Left lobe of liver (tissue), 2 donors: Measurements from ENCODE around the gene USP25. TPM values are rescaled to one million over a fixed set of nuclear protein-coding genes. Genes with fewer than 3 reads are reported as not detected.

ENCODE experiments used
- ATAC-seq: fragments of 200-7000 bp; cut with Tn5 transposase; one replicate; pipeline ENCODE4 v1.9.1; 2020; ENCODE audit warnings: mild to moderate bottlenecking, moderate library complexity
- DNase-seq: peaks from one replicate; pipeline ENCODE4 v3.0.0-alpha.2; 2020; ENCODE audit warnings: low spot score
- total RNA-seq: library from RNA; stranded (reverse); gene quantifications from one replicate; pipeline ENCODE4 v1.2.1, GENCODE V29; 2021
- donor health status: DM: no; HTN: no; CAD: no; lungs with moderate emphysema.
- donor health status: DM: no; HTN: yes; CAD: no.

The USP25 gene
- total RNA-seq, 1 donor from 2014 or later = 17.2 TPM

- ATAC-seq (no peak), DNase-seq (no peak)
Observed at GRCh38 chr21:15755125-15755524, 25.3 kb downstream of the USP25 start.

GRCh38 chr21:15759469-15759868 lies 29.7 kb downstream of the USP25 start:
- DNase-seq = no peak
- no peak for ATAC-seq

DNA sequence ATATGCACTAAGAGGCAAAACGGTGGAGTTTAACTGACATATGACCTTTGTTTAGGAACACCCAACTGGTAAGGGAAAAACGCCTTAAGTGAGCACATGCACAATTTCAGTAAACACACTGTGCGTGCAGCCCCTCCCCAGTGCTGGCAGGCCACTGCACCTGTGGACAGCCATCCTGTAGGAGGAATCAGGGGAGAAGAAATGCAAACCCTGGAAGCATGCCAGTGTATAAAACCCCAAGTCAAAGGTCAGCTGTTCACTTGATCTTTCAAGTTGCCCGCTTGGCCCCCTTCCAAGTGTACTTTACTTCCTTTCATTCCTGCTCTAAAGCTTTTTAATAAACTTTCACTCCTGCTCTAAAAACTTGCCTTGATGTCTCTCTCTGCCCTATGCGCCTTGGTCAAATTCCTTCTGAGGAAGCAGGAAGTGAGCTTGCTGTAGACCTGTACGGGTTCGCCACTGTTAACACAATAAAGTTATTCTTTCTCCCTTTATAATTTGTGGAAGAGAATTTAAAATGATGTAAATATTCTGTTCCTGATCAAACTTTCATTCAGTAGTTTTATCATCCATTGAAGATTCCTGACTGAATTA lies 31.8 kb downstream of the USP25 start:
- DNase-seq = peak; percentile 63
- peak; percentile 74 for ATAC-seq

GRCh38 chr21:15763359-15763758 lies 33.6 kb downstream of the USP25 start:
- DNase-seq (no peak), ATAC-seq (no peak)

GRCh38 chr21:15764878-15765277 lies 35.1 kb downstream of the USP25 start:
- DNase-seq (no peak), ATAC-seq (no peak)

GRCh38 chr21:15766952-15767603 lies 37.3 kb downstream of the USP25 start:
- DNase-seq (no peak), ATAC-seq (no peak)

GRCh38 chr21:15768045-15768601 lies 38.3 kb downstream of the USP25 start:
- ATAC-seq (no peak), DNase-seq (no peak)

DNA sequence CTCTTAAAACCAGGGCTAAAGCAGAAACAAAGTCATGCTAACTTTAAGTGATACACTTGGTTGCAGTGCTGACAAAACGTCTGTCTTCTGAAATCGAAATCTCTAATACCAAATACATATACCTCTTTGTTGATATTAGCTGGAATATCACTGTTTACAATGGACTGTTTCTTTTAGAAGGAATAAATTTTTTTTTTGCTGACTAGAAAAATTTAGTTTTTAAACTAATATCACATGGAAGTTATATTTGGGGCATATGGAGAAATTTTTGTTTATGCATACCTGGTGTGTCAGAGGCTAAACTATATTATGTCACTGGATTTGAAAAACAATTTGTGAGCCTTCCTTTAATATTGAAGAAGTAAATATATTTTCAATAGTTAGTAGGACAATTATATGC lies 39.1 kb downstream of the USP25 start:
- no peak for ATAC-seq
- DNase-seq = no peak

GRCh38 chr21:15771311-15771710 lies 41.5 kb downstream of the USP25 start:
- no peak for DNase-seq
- no peak for ATAC-seq

GRCh38 chr21:15772654-15773053 lies 42.9 kb downstream of the USP25 start:
- no peak for DNase-seq
- ATAC-seq = no peak

- ATAC-seq (no peak), DNase-seq (no peak)
Observed at GRCh38 chr21:15774590-15774989, 44.8 kb downstream of the USP25 start.

DNA sequence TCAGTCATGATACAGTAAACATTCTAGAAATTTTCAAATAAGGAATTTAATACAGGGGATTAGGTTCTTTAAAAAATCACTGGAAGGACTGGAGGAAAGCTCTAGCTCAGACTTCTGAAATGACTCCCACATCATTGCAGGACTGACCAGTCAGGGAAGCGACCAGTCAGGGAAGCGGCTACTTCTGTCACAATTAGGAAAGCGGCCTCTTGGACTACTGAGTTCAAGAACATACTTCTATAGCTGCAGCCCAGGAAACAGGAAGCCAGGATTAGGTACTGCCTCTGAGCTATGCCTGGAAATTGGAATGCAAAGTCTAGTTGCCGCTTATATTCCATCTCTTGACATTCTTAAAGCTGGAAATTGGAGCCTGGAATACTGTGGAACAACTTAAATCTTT lies 45.5 kb downstream of the USP25 start:
- no peak for DNase-seq
- no peak for ATAC-seq

DNA sequence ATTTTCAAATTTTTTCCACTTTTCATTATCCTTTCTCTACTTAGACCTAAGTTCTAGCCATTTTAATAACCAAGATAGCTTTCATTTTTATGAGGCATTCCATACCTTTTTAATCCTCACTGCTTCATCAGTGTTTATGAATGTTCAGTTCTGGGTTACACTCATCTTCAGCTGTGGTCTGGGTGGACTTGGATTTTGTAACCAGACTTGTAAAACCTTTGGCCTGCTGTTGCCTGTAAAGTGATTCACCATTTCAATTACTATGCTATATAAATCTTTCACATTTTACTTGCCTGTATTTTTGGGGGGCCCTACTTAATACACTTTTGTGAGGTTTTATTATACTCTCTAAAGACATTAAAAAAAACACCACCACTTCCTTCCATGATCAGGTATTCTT lies 46.2 kb downstream of the USP25 start:
- no peak for DNase-seq
- ATAC-seq = peak; percentile 26

DNA sequence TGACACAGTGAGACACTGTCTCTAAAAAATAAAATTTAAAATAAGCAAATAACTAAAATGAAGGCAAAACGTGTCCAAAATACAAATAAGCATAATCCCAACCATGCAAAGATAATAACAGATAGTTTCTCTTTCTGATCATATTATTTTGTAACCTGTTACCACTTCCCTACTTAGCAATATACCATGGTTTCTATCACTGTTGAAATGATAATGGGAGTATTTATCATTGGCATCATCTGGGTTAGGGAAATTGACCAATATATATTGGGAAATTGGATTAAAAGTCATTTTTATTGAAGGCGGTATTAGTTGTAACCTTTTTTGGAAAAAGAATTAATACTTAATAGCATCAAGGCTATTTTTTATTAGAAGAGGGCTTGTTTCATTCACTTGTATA lies 47.0 kb downstream of the USP25 start:
- DNase-seq (no peak), ATAC-seq (no peak)

DNA sequence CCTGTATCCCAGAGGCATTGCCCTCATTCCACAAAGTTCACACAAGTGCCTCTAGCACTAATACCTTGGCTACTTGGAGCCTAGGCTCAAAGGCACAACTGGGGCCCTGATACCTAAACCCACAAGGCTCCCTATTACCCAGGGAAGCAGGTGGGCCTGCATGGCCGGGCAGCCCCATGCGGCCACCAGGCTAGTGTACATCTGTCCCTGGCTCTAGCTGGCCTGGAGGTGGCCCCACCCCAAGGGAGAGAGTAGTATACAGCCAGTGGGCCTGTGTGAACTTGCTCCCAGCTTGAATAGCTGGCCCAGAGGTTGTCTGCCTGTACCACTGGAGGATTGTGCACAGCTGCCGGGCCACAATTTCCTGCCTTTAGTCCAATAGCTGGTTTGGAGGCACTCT lies 52.2 kb downstream of the USP25 start:
- ATAC-seq = peak; percentile 31
- DNase-seq = no peak

DNA sequence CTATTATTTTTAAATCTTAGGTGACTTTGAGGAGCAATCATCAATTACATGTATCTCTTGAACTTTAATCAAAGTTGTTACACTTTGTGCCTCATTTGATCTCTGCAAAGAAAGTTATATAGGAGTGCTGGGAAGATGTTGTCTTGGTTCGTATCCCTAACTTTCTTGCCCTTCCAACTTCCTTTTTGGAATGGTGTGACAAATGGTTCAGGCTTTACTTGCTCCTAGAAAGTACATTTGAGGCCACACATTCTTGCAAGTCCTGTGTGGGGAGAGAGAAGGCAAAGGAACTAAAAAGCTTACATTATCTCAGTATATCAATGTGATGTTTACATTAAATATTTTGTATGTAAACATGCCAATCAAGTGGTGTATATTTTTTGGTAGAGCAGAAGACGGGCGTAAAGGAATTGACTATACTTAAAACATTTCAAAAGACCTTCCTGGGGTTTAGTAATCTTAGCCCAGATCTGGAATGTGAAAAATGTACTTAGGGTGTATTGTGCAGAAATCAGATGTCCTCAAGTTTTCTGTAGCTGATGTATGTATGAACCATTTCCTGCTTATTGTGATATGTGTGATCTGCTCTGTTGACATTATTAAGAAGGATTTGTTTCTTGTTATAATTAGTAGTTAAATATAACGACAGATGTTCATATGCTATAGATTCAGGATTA lies 59.2 kb downstream of the USP25 start:
- DNase-seq (no peak), ATAC-seq (no peak)

GRCh38 chr21:15793109-15793508 lies 63.3 kb downstream of the USP25 start:
- ATAC-seq = no peak
- DNase-seq = no peak

GRCh38 chr21:15793550-15794235 lies 63.9 kb downstream of the USP25 start:
- ATAC-seq (no peak), DNase-seq (no peak)

DNA sequence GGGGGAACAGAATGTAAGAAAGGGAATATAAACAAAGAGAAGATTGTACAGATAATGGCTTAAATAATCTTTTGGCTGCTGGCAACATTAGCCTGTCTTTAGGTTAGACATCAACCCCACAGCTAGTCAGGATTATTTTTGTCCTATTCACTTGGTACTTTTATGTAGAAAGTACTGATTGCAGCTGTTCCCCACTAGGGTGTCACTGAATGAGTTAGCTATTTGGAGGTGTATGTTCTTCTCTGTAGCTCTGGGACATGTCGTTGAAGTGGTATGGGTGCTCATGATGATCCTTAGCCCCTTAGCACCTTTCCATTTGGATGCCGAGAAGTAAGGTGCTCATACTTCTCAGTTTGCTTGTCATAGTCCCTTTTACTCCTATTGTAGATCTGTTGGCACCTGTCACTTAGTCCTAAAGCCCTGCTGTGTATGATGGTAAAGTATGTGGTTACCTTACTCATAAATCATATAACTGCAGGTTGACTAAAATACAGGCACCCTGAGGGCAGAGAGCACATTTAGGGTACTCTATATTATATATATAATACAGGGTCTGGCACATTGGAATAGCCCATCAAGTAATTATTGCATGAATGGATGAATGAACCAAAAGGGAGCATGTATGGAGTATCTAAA lies 64.6 kb downstream of the USP25 start:
- ATAC-seq (no peak), DNase-seq (no peak)

DNA sequence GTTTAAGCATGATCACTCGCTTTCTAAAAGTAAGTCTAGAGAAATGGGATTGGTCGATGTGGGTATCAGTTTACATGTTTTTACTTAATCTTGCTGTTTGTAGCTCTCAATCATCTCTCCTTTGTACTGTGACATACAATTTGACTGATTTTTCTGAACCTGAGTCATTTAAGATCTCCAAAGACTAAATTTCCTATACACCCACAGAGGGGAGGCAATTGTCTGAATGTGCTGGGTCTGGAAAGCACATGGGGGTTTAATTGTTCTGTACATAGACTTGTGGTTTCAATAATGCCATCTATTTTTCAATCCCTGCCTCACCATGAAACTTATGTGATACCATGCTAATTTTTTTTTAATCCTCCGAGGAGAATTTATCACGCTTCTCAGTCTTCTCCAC lies 65.8 kb downstream of the USP25 start:
- DNase-seq = no peak
- ATAC-seq = no peak
